Umbilical cord (tissue), 2 donors: ENCODE data around the gene ADGRV1. TPM values are rescaled to one million over a fixed set of nuclear protein-coding genes. Genes with fewer than 3 reads are reported as not detected.
A peak's percentile ranks its signal among the peaks of the same experiment; 100 is the strongest.

Experiments
- DNase-seq: peaks from one replicate; pipeline ENCODE4 v3.0.0-alpha.2; 2015; ENCODE audit warnings: low spot score
- total RNA-seq: library from RNA; depleted of rRNA; stranded (reverse); fragments of >200 nt; gene quantifications from one replicate; pipeline ENCODE4 v1.2.3, GENCODE V29; 2014; ENCODE audit warnings: low replicate concordance; ENCODE audit not compliant: insufficient read depth

Gene ADGRV1
- total RNA-seq, 1 donor from 2014 or later: 15.4 TPM

- peak; percentile 86 for DNase-seq
Measured at GRCh38 chr5:91162534-91163381, 604.2 kb downstream of the ADGRV1 start.

DNA sequence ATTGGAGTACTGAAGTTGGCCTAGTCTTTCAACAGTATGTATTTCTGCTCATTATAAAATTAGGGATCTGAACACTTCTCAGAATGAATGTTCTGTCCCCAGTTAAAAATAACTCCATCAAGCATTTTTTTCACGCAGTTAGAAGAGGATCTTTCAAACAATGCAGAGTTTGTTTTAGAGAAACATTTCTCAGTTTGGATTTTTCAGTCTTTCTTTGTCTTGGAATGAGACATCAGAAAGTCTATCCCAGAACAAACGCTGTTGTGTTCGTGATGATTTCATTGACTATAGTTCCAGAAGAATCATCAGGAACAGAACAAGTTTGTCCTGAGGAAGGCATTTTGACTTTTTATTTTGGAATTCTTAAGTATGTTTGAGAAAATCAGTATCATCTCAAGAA, 605.8 kb downstream of the ADGRV1 start:
- no peak for DNase-seq

- DNase-seq: no peak
Measured at GRCh38 chr5:91166059-91166807, 607.6 kb downstream of the ADGRV1 start.

- DNase-seq: no peak
Measured at GRCh38 chr5:91168859-91169258, 610.3 kb downstream of the ADGRV1 start.

DNA sequence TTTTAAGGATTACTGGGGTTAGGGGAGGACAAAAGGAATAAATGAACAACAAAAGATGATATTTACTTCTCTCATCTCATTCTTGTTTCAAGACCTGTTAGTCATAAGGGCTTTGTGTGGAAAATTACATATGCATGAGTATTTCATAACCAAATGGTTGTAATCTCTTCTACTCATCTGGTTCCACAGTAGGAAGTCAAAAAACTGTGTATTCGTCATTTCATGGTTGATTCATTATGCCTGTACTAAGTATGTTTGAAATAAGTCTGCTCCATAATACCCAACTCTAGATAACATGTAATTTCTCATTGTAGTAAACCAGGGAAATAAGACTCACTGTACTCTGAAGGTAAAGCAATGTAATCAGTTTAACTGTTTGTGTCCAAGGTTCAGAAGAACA, 611.7 kb downstream of the ADGRV1 start:
- no peak for DNase-seq

- DNase-seq: no peak
Measured at GRCh38 chr5:91171322-91171721, 612.7 kb downstream of the ADGRV1 start.

GRCh38 chr5:91174396-91174795, 615.8 kb downstream of the ADGRV1 start:
- no peak for DNase-seq

- DNase-seq: no peak
Measured at GRCh38 chr5:91175708-91176107, 617.1 kb downstream of the ADGRV1 start.

GRCh38 chr5:91176288-91177016, 617.9 kb downstream of the ADGRV1 start:
- DNase-seq: peak; percentile 81

DNA sequence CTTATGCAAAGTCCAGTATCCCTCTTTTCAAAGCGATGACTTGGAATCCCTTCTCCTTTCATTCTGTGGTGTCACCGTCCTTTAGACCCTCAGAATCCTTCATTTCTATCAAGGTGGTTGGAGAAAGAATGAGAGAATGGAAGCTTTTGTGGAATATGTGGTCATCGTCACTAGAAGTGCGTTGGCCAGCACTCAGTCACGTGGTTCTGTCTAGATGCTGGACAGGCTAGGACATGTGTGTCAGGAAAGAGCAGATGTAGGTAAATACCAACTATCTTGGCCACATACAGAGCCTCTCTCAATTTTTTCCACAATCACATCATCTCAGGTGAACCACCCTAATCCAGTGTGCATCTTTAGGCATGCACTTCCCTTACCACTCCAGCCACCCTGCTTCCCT, 618.5 kb downstream of the ADGRV1 start:
- no peak for DNase-seq

- DNase-seq: no peak
Measured at GRCh38 chr5:91177639-91178038, 619.0 kb downstream of the ADGRV1 start.

GRCh38 chr5:91178461-91178860, 619.9 kb downstream of the ADGRV1 start:
- DNase-seq: no peak

- no peak for DNase-seq
Measured at GRCh38 chr5:91179018-91179417, 620.4 kb downstream of the ADGRV1 start.

- DNase-seq: no peak
Measured at GRCh38 chr5:91180506-91180905, 621.9 kb downstream of the ADGRV1 start.

DNA sequence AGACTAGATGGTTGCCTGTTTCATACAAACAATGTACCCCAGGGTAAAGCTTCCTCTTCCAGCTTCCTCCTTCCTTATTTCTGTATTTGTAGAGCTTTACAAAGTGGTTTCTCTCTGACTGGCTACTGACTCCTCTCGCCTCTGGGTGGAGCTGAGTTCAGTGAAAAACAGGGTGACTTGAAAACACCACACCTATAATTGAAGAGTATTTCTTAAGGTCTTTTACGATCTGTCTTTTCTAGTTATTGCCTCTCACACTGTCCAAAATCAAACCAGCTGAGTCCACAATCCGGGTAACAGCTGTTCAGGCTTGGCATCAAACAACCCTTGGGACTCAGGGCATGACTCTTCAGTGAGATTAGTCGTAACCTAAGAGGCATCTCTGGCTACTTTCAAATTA, 624.2 kb downstream of the ADGRV1 start:
- peak; percentile 33 for DNase-seq

DNA sequence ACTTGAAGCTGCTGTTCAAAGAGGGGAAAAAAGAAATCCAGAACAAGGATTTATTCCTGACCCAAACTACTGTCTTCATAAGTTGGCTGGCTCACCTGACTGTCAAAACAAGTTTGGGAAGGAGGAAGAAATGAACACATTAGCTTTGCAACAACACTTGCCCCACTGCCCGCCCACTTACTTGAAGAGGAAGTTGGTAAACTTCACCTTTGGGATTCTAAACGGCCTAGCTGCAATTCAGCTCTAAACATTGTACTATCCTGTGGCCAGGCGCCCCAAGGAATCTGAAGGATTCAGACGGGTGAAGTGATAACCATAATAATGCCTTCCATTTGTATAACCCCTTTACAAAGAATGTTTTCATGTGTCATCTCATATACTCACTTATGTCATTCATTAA, 625.1 kb downstream of the ADGRV1 start:
- no peak for DNase-seq

GRCh38 chr5:91186101-91186500, 627.5 kb downstream of the ADGRV1 start:
- DNase-seq: no peak

DNA sequence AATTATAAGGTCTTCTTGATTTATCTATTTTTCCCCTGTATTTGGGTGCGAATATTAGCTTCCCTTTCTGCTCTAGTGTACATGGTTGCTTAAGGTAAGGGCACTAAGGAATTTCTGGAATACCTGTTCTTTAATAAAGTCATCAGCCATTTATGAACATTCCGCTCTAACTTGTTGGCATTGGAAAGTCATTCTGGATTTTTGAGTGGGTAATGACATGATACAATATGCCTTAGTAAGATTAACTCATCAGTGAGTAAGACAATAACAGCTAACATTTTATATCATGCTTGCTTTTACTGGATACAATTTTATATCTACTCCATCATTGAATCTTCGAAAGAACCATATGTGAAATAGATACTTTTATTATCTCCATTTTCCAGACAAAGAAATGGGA, 628.4 kb downstream of the ADGRV1 start:
- DNase-seq: no peak

- DNase-seq: no peak
Measured at GRCh38 chr5:91188755-91189154, 630.2 kb downstream of the ADGRV1 start.

- peak; percentile 91 for DNase-seq
Measured at GRCh38 chr5:91189480-91190313, 631.1 kb downstream of the ADGRV1 start.

DNA sequence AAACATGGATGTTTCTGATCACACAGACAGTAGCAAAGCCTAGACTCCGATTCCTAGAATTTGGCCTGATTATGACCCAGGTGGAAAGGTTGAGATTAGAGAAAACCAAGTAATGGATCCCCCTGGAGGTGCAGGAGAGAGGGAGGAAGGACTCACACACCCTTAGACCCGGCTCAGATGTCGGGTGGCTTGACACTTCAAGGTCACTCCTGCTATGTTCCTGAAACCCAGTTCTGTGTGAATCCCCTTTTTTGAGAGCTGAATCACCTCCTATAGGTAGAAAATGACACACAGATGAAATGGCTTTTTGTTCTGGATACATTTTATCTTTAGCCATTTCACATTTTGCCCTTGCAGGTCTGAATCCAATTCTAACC, 631.7 kb downstream of the ADGRV1 start:
- DNase-seq: no peak
